HG02852 (cell line): ENCODE measurements around the gene MOB1A.
"Not testable (repeated sequence)": the region's sequence is repeated elsewhere in the genome, so short reads cannot be mapped to it uniquely, and the experiment has no call there.

Experiments
- ATAC-seq: cut with Tn5 transposase; IDR thresholded peaks from one replicate; pipeline ENCODE4 v1.9.1; 2021; ENCODE audit warnings: mild to moderate bottlenecking, moderate library complexity; ENCODE audit not compliant: unreplicated experiment

Gene MOB1A

DNA sequence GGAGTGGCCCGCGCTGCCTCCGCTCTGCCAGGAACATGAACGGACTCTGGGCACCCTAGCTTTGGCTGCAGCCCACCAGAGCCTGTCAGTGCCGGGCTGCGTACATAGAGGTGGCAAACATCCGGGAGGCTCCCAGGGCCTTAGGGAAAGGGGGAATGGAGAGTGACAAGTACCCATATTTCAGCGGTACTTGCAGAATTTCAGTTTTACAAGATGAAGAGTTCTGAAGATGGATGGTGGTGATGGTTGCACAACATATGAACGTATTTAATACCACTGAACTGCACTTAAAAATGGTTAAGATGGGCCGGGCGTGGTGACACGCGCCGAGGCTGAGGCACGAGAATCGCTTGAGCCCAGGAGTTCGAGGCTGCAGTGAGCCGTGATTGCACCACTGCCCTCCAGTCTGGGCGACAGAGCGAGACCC, 20.6 kb upstream of the MOB1A start:
- no peak for ATAC-seq

DNA sequence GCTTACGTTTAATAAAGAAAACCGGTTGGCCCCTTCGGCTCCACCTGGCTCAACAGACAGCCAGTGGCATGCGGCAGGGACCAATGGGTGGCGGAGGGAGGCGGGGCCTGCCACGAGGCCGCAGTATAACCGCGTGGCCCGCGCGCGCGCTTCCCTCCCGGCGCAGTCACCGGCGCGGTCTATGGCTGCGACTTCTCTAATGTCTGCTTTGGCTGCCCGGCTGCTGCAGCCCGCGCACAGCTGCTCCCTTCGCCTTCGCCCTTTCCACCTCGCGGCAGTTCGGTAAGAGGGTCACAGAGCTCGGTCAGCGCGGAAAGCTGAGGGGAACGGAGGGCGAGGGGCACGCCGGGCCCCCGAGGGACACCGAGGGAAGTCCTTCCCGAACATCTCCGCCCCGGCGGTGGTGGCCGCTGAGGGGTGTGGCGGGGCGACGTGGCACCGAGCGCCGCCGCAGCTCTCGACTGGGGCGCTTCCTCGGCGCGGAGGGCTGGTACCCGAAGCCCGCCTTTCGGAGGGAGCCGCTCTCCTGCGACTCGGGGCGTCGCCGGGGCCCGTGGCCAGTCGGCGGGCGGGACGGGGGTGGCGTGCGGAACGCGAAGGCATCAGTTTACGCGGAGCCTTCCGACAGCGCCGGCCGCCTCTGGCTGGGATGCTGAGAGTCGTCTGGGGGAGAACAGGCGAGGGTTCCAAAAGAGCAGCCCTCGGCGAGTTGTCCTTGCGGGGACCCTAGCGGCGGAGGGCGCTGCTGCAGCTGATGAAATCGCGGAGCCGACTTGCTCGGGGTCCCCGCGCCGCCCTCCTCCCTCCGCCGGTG, 20.0 kb upstream of the MOB1A start, which contains the start of gene MTHFD2:
MTHFD2 (plus strand) TSS at position 155 of the 814 bp plus-strand sequence; CDS start at position 182, 27 bp downstream.
- peak; percentile 93 for ATAC-seq

DNA sequence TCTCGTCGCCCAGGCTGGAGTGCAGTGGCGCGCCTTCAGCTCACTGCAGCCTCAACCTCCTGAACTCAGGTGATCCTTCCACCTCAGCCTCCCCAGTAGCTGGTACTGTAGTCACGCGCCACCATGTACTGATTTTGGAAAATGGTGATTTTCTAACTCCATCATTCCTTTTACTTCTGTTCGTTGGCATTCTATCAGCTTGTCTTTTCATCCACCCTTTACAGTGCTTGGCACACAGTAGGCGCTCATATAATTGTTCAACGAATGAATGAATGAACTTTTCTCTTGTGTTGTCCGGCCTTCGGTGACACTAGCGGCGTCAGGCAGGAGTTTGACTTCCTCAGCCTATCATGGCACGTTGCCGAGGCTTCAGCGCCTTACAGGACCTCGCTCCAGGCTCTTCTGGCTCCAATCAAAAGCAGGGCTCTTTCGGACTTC, 19.4 kb upstream of the MOB1A start:
- no peak for ATAC-seq

DNA sequence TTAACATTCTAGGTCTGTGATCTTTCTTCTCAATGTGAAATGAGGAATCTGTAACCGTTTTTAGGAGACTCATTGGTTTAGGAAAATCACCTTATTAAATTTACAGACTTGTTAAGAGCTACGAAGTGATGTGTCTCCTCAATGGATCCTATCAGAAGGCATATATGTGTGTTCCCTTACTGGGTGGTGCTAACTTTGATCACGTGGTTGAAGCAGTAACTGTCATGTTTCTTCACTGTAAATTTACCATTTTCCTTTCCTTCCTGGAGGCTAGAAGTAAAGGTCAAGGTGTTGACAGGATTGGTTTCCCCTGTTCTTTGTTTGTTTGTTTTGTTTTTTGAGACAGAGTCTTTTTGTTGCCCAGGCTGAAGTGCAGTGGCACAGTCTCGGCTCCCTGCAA, 18.4 kb upstream of the MOB1A start:
- no peak for ATAC-seq

DNA sequence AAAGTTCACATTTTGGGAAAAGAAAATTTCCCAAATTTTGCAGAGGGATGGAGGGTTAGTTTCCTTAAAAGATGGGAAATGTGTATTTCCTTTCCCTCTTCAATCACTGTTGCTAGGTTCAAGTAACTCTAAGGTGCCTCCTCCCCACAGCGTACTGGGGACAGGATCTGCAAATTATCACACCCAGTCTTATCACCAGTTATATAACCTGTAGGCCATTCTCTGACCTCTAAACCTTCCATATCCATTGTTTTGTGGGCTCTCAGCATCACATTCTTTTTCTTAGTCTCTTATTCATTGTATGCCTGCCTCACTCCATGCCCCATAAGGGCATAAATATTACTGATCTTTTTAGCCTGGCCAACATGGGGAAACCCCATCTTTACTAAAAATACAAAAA, 16.1 kb upstream of the MOB1A start:
- ATAC-seq: no peak

DNA sequence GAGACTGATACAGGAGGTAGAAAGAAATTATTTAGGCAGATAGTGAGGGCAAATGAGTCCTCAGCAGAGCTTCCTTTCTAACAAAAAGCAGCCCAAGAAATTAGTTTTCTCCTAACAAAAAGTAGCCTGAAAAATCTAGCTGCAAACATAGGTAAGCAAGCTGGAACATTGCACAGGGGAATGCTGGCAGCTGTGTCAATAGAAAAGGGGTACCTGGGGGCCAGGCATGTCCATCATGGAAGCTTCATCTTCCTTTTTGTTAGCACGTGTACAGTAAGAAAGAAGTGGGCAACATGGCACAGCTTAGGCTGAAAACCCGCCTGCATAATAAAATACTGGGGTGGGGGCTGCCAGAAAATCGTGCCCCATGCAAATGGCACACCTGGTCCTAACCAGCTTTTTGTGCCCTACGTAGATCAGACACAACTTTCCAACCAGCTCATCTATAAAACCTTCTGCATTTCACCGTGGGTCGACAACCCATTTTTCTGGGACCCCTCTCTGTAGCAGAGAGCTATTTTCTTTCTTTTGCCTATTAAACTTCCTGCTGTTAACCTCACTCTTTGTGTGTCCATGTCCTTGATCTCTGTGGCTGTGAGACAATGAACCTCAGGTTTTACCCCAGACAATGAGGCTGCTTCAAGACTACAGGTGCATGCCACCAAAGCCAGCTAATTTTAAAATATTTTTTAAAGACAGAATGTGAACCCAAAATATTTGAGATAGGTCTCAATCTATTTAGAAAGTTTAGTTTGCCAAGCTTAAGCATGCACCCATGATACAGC, 13.1 kb upstream of the MOB1A start:
- ATAC-seq: no peak

DNA sequence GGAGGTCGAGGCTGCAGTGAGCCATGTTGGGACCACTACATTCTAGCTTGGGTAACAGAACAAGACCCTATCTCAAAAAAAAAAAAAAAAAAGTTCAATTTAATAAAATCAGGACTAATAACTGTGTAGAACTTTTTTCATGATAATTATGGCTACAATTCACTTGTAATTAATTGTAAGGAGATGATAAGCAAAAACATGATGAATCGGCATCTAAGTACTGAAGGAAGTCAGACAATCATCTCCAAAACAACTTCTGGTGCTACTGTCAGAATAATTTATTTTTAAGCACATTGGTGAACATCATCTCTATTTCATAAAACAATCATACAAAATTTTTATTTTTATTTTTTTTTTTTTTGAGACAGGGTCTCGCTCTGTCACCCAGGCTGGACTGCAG, 10.0 kb upstream of the MOB1A start:
- ATAC-seq: no peak

DNA sequence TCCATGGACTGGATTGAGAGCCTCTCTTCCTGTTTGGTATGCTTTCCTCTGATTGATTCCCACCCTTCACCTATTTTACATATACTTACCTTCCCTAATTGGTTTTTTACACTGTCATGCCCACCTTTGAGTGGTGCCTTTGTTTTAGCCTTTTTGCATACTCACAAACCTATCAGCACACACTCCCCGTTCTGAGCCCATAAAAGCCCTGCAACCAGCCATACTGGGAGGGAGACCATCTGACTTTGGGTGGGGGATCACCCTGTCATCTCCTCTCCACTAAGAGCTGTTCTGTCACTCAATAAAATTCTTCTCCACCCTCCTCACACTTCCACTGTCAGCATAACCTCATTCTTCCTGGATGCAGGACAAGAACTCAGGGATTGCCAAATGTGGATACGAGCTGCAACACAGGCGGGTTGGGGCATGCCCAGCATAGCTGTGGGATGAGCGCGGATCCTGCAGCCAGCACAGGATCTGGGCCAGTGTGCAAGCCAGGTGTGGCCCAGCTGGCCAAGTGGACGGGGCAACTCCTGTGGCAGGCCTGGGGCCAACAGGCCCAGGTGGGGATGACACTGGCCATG, 9.4 kb upstream of the MOB1A start:
- ATAC-seq: no peak

DNA sequence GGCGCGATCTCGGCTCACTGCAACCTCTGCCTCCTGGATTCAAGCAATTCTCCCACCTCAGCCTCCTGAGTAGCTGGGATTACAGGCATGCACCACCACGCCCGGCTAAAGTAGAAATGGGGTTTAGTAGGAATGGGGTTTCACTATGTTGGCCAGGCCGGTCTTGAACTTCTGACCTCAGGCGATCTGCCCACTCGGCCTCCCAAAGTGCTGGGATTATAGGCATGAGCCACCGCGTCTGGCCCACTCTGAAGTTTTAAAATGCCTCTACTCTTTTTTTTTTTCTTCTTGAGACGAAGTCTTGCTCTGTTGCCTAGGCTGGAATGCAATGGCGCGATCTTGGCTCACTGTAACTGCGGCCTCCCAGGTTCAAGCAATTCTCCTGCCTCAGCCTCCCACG, 8.0 kb upstream of the MOB1A start:
- not testable (repeated sequence) for ATAC-seq

DNA sequence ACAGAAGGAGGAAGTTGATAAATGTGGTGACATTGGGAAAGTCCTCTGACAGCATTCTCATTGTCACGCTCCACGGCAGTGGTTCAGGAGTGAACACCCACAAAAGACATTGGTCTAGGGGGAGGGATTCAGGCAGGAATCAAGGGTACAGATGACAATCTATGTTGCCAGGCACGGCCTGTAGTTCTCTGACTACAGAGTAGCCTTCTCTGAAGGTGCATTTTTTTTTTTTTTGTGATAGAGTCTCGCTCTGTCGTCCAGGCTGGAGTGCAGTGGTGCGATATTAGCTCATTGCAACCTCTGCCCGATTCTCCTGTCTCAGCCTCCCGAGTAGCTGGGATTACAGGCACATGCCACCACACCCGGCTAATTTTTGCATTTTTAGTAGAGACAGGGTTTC, 7.4 kb upstream of the MOB1A start:
- peak; percentile 67 for ATAC-seq

DNA sequence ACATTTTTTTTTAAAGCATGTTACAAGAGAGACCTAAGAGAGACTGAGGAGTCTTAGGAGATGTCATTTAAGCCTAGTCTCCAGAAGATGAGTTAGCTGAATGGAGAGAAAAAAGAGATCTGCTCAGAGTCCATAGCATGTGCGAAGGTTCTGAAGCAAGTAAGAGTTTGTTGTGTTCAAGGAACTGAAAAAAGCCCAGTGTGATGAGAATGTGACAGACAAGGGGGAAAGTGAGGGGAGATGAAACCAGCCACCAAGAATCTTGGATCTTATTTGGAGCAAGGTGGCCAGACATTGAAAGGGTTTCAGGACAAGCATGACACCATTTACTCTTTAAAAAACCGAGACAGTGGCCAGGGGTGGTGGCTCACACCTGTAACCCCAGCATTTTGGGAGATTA, 5.2 kb upstream of the MOB1A start:
- ATAC-seq: no peak

DNA sequence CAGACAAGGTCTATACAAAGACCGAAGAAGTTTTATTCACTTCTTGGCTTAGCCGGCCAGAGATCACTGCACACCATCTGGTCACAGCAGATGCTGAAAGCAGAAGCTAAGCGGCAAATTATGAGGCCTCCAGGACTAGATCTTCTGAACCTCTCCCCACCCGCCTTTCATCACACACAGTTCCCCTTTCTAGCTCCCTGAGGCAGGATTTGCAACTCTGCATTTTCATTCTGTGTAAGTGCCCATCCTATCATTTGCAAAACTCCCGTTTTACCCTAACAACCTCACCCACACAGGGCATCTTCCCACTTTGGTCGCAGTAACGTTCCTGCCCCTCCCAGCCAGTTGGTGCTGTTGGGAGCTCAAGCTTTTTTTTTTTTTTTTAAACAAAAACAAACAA, 3.1 kb upstream of the MOB1A start:
- peak; percentile 27 for ATAC-seq

DNA sequence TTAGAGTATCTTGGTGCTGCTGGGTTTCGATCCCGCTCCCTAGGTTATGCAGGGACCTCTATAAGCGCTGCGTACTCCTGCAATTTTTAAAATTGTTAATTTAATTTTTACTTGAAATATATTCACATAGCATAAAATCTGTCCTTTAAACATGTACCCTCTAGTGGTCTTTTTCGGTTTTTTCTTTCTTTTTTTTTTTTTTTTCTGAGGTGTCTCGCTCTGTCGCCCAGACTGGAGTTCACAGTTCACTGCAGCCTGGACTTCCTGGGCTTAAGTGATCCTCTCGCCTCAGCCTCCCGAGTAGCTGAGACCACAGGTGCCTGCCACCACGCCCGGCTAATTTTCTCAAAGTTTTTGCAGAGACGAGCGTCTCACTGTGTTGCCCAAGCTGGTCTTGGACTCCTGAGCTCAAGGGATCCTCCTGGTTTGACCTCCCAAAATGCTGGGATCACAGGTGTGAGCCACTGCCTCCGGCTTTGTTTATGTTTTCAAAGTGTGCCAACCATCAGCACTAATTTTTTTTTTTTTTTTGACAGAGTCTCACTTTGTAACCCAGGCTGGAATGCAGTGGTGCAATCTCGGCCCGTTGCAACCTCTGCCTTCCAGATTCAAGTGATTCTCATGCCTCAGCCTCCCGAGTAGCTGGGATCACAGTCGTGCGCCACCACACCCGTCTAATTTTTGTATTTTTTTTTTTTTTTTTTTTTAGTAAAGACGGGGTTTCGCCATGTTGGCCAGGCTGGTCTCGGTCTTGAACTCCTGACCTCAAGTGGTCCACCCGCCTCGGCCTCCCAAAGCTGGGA, 585 bp upstream of the MOB1A start:
- ATAC-seq: peak; percentile 6

DNA sequence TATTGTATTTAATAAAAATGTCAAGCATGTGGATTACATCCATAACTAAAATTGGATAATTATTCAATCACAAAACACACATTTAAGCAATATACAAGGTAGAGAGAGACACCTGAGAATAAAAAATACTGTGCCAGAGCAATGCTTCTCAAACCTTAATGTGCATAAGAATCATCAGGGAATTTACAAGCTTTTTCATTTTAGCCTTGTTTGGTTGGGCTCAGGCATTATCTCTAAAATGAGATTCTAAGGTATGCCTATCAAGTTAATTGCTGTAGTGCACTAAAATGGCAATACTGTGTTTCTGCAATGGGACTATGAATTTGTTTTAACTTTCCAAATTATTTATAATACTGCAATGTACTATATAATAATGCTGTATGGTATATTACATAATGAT, 983 bp downstream of the MOB1A start:
- no peak for ATAC-seq

DNA sequence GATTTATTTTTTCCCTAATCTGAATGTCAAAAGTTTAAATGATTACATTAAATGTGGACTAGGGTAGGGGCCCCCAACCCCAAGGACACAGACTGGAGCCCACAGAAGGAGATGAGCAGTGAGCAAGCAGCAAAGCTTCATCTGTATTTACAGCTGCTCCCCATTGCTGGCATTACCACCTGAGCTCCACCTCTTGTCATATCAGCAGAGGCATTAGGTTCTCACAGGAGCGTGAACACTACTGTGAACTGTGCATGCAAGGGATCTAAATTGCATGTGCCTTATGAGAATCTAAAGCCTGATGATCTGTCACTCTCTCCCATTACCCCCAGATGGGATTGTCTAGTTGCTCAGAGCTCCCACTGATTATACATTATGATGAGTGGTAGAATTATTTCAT, 3.8 kb downstream of the MOB1A start:
- ATAC-seq: no peak

DNA sequence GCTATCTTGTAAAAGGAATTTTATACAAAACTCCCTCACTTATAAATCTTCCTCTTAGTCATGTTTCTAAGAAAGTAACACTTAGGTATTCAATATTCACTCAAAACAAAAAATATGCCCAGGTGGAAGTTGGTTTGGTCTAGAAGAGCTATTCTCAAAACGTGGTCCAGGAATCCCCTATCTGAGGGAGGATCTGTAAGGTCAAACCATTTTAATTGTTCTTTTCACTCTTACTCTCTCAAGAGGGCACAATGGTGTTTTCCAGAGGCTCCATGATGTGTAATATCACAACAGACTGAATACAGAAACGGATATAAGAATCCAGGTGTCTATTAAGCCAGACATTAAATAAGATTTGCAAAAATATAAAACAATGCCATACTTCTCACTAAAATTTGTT, 9.9 kb downstream of the MOB1A start:
- peak; percentile 55 for ATAC-seq

DNA sequence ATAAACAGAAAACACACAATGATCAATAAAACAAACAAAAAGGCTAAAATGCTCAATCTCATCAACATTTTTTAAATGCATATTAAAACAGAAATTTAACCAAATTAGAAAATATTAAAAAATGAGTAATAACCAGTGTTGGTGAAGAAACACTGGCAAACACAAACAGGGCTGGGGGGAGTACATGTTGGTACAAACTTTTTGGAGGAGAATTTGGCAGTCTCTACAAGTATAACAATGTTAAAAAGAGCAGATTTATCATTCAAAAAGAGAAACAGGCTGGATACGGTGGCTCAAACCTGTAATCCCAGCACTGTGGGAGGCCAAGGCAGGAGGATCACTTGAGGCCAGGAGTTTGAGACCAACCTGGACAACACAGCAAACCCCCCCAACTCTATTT, 13.9 kb downstream of the MOB1A start:
- no peak for ATAC-seq

DNA sequence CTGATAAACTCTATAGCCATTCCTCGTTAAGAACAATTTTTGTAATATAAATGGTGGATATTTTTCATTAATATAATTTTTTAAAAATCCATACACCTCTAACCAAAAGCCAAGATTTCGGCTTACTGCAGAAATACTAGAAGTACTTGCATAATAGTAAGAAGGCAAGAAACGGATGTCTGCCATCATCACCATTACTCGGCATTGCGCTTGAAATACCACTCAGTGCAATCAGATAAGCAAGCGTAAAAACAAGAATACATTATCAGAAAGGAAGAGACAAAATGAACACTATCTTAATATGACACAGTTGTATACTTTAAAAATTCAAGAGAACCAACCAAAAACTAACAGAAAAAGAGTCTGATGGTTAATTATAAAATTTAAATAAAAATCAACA, 15.7 kb downstream of the MOB1A start:
- no peak for ATAC-seq

DNA sequence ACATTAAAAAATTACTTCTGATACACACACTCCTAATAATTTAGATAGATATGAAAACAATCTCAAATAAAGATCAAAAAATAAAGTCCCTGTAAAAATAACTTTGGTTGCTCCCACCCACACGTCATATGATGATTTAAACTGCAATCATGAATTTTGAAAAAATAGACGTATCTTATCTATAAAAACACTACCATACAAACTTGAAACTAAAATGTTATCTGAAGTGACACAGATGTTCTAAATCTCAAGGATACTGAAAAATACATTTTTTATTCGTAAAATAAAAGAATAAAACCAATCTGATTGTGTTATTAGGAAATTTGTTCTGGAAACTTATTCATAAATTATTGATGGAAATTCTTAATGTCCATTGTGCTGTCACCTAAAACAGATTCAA, 22.8 kb downstream of the MOB1A start:
- no peak for ATAC-seq

DNA sequence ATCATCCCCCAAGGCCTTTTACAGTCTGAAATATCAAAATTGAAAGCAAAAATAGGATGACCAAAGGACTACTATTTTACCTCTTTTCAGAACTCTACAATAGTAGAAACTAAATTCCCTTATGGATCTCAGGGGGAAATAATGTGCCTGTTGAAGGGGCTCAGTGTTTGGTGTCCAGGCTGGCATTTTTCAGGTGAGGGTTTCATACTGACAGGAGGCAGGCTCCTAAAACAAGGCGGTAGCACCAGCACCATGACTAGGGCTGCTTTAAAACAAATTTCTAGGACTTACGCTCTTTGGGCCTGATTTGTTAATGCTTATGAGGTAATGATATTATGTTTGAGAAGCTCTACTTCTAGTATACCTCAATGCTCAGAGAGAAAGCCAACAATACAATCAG, 25.7 kb downstream of the MOB1A start:
- no peak for ATAC-seq
